NCI-H510A (cell line): ENCODE data around the gene PHGDH.

ENCODE experiments used
- DNase-seq: peaks from one replicate; lab custom pipeline; 2025; lab: John Stamatoyannopoulos, UW

The PHGDH gene

DNA sequence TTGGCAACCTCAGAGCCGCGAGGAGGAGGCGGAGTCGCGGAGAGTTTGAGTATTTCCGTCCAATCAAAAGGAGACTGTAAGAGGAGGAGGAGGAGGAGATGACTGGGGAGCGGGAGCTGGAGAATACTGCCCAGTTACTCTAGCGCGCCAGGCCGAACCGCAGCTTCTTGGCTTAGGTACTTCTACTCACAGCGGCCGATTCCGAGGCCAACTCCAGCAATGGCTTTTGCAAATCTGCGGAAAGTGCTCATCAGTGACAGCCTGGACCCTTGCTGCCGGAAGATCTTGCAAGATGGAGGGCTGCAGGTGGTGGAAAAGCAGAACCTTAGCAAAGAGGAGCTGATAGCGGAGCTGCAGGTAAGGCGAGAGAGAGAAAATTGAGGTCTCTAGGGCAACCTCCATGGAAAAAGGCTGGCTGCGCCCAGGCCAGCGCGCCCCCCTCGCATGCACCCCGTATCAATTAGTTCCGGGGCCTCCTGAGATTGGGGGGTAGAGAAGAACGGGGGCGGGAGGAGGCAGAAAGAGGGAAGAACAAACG lies at the start of gene PHGDH:
PHGDH (plus strand) TSS at position 131 of the 538 bp plus-strand sequence; CDS start at position 220, 89 bp downstream.
- DNase-seq: peak; percentile 77

- no peak for DNase-seq
These were observed 49.7 kb upstream of the PHGDH start for GRCh38 chr1:119662034-119662437.

- no peak for DNase-seq
These were observed 47.7 kb upstream of the PHGDH start for GRCh38 chr1:119664067-119664466.

DNA sequence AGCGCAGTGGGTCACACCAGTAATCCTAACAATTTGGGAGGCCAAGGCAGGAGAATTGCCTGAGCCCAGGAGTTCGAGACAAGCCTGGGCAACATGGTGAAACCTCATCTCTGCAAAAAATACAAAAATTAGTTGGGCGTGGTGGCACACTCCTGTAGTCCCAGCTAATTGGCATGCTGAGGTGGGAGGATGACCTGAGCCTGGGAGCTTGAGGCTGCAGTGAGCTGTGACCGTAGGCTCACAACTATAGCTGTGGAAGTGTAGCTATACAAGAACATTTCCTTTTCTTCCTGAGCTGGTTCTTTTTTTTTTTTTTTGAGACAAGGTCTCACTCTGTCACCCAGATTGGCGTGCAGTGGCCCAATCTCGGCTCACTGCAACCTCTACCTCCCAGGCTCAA lies 44.6 kb upstream of the PHGDH start:
- no peak for DNase-seq

DNA sequence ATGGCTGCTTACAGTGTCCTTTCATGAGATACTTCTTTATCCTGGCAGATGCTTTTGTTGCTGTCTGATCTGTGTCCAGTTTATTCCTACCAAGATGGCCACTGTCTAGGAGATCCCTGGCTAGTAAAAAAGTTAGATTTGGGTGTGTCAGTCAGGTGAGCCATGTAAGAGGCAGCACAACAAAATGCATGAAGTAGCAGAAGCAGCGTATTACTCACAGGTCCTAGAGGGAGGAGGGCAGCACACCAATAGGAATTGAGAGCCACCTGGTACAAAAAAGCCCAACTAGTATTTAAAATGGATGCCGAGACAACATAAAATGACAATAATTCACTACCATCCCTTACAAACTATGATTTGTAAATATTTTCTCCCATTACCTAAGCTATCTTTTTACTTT lies 40.8 kb upstream of the PHGDH start:
- no peak for DNase-seq

GRCh38 chr1:119673171-119673940 lies 38.4 kb upstream of the PHGDH start:
- no peak for DNase-seq

DNA sequence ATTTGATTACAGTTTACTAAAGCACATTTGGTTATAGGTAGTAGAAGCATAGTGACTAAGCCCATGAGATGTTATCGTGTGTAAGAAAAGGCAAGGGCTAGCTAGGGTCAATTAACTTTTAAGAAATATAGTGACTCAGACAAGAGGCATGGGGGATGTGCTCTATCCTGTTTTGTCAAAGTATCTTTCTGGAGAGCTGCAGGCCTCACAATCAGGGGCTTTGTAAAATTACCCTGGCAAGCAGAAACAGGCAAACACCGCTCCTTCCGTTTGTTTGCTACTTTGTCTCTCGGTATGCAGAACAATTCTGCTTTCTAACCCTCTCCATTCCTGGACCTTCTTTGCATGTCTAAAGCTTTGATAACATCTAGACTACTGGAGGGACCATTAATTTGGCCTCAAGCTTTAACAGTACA lies 37.6 kb upstream of the PHGDH start:
- DNase-seq: no peak

GRCh38 chr1:119674835-119675289 lies 36.9 kb upstream of the PHGDH start:
- DNase-seq: peak; percentile 73

DNA sequence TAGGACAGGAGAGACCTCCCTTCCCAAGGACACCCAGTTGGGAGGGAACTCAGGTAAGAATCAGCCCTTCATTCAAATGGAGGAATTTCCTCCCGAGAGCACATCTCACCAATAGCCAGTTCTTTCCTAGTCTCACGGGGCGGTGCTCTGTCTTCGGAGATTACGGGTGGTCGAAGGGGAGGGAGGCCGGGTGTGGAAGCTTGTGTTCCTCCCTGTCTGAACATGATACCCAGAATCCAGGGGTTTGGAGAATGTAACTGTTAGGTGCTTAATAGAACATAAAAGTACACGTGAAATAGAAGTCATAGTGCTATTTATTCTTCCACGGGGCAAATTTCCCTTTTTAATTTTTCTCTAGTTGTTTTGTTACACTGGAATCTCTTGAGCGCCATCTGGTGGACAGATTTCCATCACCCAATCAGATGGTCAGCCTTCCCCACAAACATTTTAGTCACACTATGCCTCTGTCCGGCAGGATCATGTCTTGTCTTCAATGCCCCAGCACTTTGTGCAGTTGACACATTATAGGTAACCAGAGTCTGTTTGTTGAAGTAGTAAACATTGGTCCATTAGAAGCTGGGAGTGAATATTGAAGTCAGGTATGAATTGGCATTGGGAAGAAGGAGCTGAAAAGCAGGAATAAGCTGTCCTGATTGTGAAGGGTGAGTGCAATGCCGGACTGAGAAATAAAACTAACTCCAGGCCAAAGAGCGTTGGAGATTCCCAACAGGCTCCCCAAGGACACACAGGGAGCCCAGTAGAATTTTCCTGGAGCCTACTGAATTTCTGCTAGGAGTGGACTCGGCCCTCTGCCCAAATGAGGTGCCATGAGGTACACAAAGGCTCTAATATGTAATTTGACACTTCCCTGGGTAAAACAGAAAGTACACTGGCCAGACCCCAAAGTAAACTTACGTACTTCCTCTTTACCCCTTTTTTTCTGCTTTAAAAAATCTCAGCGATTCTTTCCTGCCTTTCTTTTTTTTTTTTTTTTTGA lies 36.1 kb upstream of the PHGDH start:
- peak; percentile 50 for DNase-seq

GRCh38 chr1:119676571-119677206 lies 35.0 kb upstream of the PHGDH start:
- no peak for DNase-seq

DNA sequence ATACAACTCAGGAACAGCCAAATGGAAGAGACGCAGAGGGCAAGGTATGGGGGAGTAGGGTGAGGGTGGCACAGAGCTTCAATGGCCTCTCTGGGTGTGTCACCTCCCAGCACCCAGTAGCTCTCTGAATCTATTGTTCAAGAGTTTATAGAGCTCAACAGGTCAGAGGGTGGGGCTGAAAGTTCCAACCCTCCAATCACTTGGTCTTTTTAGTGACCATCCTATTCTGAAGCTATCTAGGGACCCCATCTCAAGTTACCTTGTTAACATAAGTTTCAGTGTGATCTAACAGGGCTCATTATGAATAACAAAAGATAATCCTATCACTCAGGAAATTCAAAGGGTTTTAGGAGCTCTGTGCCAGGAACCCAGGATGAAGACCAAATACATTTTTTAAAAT lies 32.5 kb upstream of the PHGDH start:
- no peak for DNase-seq

DNA sequence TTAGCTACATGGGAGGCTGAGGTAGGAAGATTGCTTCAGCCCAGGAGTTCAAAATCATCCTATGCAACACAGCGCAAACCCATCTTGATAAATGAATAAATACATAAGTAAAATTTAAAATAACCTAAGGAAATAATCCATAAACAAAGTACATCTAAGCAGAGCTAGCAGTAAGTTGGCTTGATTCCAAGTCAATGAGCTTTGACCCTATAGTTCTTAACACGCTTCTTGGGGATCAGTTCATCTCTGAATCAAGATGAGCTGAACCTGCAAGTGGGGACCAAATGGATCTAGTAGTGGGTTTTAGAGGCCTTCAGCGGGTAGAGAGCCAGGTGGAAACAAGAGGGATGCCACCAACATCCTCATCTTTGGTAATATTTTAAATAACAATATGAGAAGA lies 31.5 kb upstream of the PHGDH start:
- no peak for DNase-seq

DNA sequence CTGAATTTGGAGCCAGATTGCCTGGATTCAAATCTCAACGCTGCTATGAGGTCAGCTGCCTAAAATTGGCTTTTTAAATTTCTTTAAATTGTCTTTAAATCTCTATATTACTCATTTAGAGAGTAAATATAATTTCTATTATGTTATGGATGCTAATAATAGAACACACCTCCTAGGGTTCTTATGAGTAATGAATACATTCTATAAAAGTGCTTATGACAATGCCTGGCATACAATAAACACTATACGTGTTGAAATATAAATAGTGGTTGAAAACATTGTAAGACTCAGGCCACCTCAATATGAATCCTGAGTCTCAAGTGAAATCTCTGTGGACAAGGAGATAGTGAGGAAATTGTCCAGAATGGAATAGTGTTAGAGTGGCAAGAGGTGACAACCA lies 31.0 kb upstream of the PHGDH start:
- DNase-seq: no peak

DNA sequence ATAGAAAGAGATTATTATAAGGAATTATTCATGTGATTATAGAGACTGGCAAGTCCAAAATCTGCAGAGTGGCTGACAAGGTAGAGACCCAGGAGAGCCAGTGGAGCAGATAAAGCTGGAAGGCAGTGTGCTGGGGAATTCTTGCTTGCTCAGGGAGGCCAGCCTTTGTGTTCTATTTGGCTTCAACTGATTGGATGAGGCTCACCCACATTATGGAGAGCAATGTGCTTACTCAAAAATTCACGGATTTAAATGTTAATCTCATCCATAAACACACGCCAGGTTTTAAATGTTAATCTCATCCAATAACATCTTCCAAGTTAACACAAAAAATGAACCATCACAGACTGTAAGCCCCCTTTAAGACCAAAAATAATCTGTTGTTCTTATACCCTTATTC lies 30.2 kb upstream of the PHGDH start:
- DNase-seq: no peak

DNA sequence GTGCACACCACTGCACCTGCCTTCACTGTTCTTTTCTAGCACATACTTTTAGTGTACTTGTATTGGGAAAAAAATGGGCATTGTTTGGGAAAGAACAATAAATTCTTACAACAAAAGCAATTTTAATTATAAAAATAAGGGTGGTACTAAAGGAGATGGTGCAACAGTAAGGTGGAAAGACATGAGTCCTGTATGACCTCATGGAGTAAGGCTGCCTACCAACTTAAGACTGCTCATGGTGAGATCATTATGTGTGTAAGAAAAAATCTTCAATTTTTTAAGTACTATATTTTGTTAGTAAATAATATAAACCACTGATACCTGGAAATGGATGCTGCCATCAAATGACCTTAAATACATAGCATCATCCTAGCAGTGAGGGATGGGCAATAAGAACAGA lies 29.6 kb upstream of the PHGDH start:
- no peak for DNase-seq

DNA sequence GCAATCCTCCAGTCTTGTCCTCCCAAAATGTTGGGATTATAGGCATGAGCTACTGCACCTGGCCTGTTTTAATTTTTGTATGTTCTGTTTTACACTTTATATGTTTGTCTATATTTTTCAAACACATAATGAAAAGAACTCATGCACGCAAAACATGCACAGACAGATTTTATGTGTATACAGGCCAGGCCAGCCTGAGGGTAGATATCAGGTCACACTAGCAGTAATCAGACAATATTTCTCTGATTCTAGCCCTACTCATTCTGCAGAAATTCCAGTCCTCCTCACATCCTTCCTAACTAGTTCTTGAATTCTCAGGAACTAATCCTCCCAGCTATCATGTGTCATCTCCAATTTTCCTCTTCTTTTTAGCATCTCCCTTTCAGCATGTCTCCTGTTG lies 27.8 kb upstream of the PHGDH start:
- no peak for DNase-seq

- peak; percentile 38 for DNase-seq
These were observed 25.1 kb upstream of the PHGDH start for GRCh38 chr1:119686661-119687060.

DNA sequence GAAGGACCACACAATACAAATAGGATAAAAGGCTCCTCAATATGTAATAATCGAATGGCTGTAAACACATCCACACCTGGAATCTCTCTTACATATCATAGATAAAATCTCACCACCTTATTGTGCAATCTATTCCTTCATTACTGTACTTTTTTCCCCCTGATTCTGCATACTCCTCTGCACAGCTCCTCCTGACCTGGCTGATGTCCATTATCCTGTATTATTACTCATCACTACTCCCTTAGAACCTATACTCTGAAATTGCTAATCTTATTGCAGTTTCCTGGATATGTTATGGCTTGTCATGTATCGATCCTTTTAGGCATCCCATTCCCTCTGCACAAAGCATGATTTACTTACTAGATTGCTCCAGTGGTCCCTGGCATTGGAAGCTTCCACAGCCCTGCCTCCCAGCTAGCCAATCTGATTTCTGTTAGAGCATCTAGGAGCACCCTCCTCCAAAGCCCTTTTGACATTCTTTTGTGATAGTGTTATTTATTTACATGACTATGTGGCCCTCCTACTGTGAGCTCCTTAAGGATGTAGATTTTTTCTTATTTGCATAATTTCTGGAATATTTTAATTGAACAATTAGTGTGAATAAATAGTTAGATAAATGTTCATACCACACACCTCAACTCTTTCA lies 24.2 kb upstream of the PHGDH start:
- no peak for DNase-seq

GRCh38 chr1:119688810-119689209 lies 22.9 kb upstream of the PHGDH start:
- no peak for DNase-seq

DNA sequence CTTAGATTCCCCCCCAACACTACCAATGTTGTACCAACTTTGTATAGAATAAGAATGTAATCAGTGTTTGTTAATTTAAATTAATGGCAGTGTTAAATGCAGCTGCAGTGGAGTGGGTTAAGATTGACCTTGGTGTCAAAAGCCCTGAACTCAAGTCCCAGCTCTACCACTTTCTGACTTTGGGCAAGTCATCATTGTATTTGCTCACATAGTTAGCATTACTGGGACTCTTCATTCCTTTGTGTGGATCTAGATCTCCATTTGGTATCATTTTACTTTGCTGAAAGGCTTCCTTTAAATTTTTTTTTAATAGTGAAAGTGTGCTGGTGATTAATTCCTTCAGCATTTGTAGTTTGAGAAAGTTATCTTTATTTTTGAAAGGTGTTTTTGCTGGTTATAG lies 22.2 kb upstream of the PHGDH start:
- DNase-seq: no peak

- peak; percentile 37 for DNase-seq
These were observed 14.9 kb upstream of the PHGDH start for GRCh38 chr1:119696863-119697262.

- DNase-seq: no peak
These were observed 14.1 kb upstream of the PHGDH start for GRCh38 chr1:119697598-119697997.
